OCI-M1 (cell line): ENCODE results near the gene XXYLT1.
A peak's percentile ranks its signal among the peaks of the same experiment; 100 is the strongest.

Experiments
- DNase-seq: peaks from one replicate; lab custom pipeline; 2025; lab: John Stamatoyannopoulos, UW

The XXYLT1 gene

GRCh38 chr3:195266428-195266827 lies 4.5 kb downstream of the XXYLT1 start:
- no peak for DNase-seq

GRCh38 chr3:195265363-195265976 lies 5.5 kb downstream of the XXYLT1 start:
- DNase-seq = no peak

- no peak for DNase-seq
These were observed 6.9 kb downstream of the XXYLT1 start for GRCh38 chr3:195263925-195264600.

- no peak for DNase-seq
These were observed 7.6 kb downstream of the XXYLT1 start for GRCh38 chr3:195263193-195263924.

- DNase-seq = no peak
These were observed 9.0 kb downstream of the XXYLT1 start for GRCh38 chr3:195261925-195262324.

- peak; percentile 39 for DNase-seq
These were observed 10.6 kb downstream of the XXYLT1 start for GRCh38 chr3:195260280-195260905.

GRCh38 chr3:195259475-195260279 lies 11.3 kb downstream of the XXYLT1 start:
- peak; percentile 91 for DNase-seq

- peak; percentile 78 for DNase-seq
These were observed 11.8 kb downstream of the XXYLT1 start for GRCh38 chr3:195259154-195259474.

GRCh38 chr3:195258449-195259153 lies 12.4 kb downstream of the XXYLT1 start:
- no peak for DNase-seq

GRCh38 chr3:195257454-195258448 lies 13.2 kb downstream of the XXYLT1 start:
- DNase-seq = no peak

- DNase-seq = no peak
These were observed 14.1 kb downstream of the XXYLT1 start for GRCh38 chr3:195256639-195257453.

GRCh38 chr3:195255571-195256501 lies 15.1 kb downstream of the XXYLT1 start:
- no peak for DNase-seq

- no peak for DNase-seq
These were observed 15.8 kb downstream of the XXYLT1 start for GRCh38 chr3:195255176-195255500.

GRCh38 chr3:195254454-195255175 lies 16.3 kb downstream of the XXYLT1 start:
- no peak for DNase-seq

- no peak for DNase-seq
These were observed 17.0 kb downstream of the XXYLT1 start for GRCh38 chr3:195253923-195254432.

- DNase-seq = no peak
These were observed 19.5 kb downstream of the XXYLT1 start for GRCh38 chr3:195251336-195252065.
